MM.1S (cell line): ENCODE measurements around the gene BTNL8.

Experiments
- DNase-seq: peaks from one replicate; pipeline ENCODE4 v3.0.0-alpha.2; 2015
- H2AFZ ChIP-seq: fragments of 300-600 bp; sonication (generic); 2 replicates; pipeline ENCODE4 v1.6.0; 2016; ENCODE audit warnings: antibody characterized with exemption, low read length
- H3F3A ChIP-seq: fragments of 300-600 bp; sonication (generic); 2 replicates; pipeline ENCODE4 v1.6.1; 2016; ENCODE audit warnings: mild to moderate bottlenecking, antibody characterized with exemption, low read length, moderate library complexity, mixed read lengths; ENCODE audit not compliant: insufficient read depth
- H3K27ac ChIP-seq: fragments of 300-600 bp; sonication (generic); 2 replicates; pipeline ENCODE4 v1.5.1; 2016; ENCODE audit warnings: mild to moderate bottlenecking, low read length
- H3K27me3 ChIP-seq: fragments of 300-600 bp; sonication (generic); replicated peaks from 2 replicates; pipeline ENCODE4 v1.6.0; 2016; ENCODE audit warnings: low read length; ENCODE audit not compliant: insufficient read depth
- H3K36me3 ChIP-seq: fragments of 300-600 bp; sonication (generic); replicated peaks from 2 replicates; pipeline ENCODE4 v1.6.1; 2016; ENCODE audit warnings: mild to moderate bottlenecking, low read length, mixed read lengths; ENCODE audit not compliant: insufficient read depth
- H3K4me1 ChIP-seq: fragments of 300-600 bp; sonication (generic); 2 replicates; pipeline ENCODE4 v1.6.1; 2016; ENCODE audit warnings: low read length, mixed read lengths
- H3K4me2 ChIP-seq: fragments of 300-600 bp; sonication (generic); 2 replicates; pipeline ENCODE4 v1.6.0; 2016; ENCODE audit warnings: low read depth, low read length
- H3K4me3 ChIP-seq: fragments of 300-600 bp; sonication (generic); 2 replicates; pipeline ENCODE4 v1.5.1; 2016; ENCODE audit warnings: low read length, mixed read lengths
- H3K79me2 ChIP-seq: fragments of 300-600 bp; sonication (generic); 2 replicates; pipeline ENCODE4 v1.6.1; 2016; ENCODE audit warnings: mixed run types, low read length, mixed read lengths
- H3K9ac ChIP-seq: fragments of 300-600 bp; sonication (generic); 2 replicates; pipeline ENCODE4 v1.6.1; 2016; ENCODE audit warnings: low read length, mixed read lengths
- H3K9me2 ChIP-seq: fragments of 300-600 bp; sonication (generic); replicated peaks from 2 replicates; pipeline ENCODE4 v1.6.1; 2016; ENCODE audit warnings: mild to moderate bottlenecking, low read length, mixed read lengths; ENCODE audit not compliant: insufficient read depth
- H3K9me3 ChIP-seq: fragments of 300-600 bp; sonication (generic); replicated peaks from 2 replicates; pipeline ENCODE4 v1.6.1; 2016; ENCODE audit warnings: mild to moderate bottlenecking, low read length, mixed read lengths; ENCODE audit not compliant: insufficient read depth
- H4K20me1 ChIP-seq: fragments of 300-600 bp; sonication (generic); 2 replicates; pipeline ENCODE4 v1.6.1; 2016; ENCODE audit warnings: mild to moderate bottlenecking, low read length, moderate library complexity, mixed read lengths; ENCODE audit not compliant: insufficient read depth
- EZH2 ChIP-seq: fragments of 300-600 bp; sonication (generic); optimal IDR thresholded peaks from 2 replicates; pipeline ENCODE3; 2017; ENCODE audit warnings: low read depth, mild to moderate bottlenecking, antibody characterized with exemption, low read length, mixed read lengths
- EZH2phosphoT487 ChIP-seq: fragments of 300-600 bp; sonication (generic); IDR thresholded peaks from 2 replicates; pipeline ENCODE4 v1.6.1; 2018; ENCODE audit warnings: antibody characterized with exemption, low read length
- TF ChIP-seq, protein P1 (sequence below): fragments of 300-600 bp; sonication (generic); IDR thresholded peaks from 2 replicates; pipeline ENCODE4 v1.5.1; 2016; ENCODE audit warnings: antibody characterized with exemption, low read length, mixed read lengths

The BTNL8 gene

DNA sequence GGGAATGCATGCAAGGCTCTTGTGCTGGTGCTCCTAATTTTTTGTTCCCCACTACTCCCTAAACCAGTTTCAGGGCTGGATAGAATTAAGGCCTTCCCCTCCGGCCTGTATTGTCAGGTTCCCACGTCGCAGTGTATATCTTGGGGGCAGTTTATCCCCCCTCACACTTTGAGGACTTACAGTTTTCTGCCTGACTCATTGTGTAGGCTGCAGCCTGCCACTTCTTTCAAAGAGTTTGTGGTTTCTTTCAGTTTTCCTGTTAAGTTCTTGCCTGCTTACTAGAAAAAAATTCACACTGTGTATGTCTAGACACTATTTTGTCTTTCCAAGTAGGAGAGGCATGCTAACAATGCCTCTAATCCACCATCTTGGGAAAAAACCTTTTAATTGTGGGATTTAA is 61.2 kb downstream of the BTNL8 start:
- TF ChIP-seq EZH2: no peak
- TF ChIP-seq, protein P1, sequence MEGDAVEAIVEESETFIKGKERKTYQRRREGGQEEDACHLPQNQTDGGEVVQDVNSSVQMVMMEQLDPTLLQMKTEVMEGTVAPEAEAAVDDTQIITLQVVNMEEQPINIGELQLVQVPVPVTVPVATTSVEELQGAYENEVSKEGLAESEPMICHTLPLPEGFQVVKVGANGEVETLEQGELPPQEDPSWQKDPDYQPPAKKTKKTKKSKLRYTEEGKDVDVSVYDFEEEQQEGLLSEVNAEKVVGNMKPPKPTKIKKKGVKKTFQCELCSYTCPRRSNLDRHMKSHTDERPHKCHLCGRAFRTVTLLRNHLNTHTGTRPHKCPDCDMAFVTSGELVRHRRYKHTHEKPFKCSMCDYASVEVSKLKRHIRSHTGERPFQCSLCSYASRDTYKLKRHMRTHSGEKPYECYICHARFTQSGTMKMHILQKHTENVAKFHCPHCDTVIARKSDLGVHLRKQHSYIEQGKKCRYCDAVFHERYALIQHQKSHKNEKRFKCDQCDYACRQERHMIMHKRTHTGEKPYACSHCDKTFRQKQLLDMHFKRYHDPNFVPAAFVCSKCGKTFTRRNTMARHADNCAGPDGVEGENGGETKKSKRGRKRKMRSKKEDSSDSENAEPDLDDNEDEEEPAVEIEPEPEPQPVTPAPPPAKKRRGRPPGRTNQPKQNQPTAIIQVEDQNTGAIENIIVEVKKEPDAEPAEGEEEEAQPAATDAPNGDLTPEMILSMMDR: no peak
- Histone ChIP-seq H3K9me3 (no peaks in the 10 kb centered on the region), H4K20me1 (no peaks in the 10 kb centered on the region), H3K27ac (no peak overlapping the region), H3K27me3 (no peaks in the 10 kb centered on the region), H3K9me2 (no peaks in the 10 kb centered on the region), H3K36me3 (no peaks in the 10 kb centered on the region), H3F3A (no peaks in the 10 kb centered on the region), H2AFZ (no peak overlapping the region), H3K4me1 (no peaks in the 10 kb centered on the region), H3K79me2 (no peaks in the 10 kb centered on the region), H3K4me3 (no peak overlapping the region), H3K4me2 (no peak overlapping the region), H3K9ac (no peak overlapping the region)
- DNase-seq: no peak

DNA sequence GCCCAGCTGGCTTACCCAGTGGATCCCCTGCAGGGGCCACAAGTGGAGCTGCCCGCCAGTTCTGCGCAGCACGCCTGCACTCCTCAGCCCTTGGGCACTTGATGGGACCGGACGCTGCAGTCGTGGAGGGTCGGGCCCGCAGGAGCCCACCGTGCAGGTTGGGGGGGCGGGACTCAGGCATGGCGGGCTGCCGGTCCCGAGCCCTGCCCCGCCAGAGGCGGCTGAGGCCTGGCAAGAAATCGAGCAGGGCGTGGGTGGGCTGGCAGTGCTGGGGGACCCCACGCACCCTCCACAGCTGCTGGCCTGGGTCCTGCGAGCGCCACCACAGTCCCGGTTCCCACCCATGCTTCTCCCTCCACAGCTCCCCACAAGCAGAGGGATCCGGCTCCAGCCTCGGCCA is 70.4 kb downstream of the BTNL8 start:
- H3K36me3 ChIP-seq: no peaks in the 10 kb centered on the region
- DNase-seq: no peak
- no peaks in the 10 kb centered on the region for H3K9me2 ChIP-seq
- H3K4me2 ChIP-seq: no peak overlapping the region
- H3F3A ChIP-seq: no peaks in the 10 kb centered on the region
- no peak overlapping the region for H3K4me3 ChIP-seq
- H3K27ac ChIP-seq: no peak overlapping the region
- H3K27me3 ChIP-seq: no peaks in the 10 kb centered on the region
- TF ChIP-seq, protein P1: no peak
- TF ChIP-seq EZH2 (no peak), EZH2phosphoT487 (no peak)
- H3K79me2 ChIP-seq: no peaks in the 10 kb centered on the region
- no peaks in the 10 kb centered on the region for H4K20me1 ChIP-seq
- H3K9me3 ChIP-seq: no peaks in the 10 kb centered on the region
- no peak overlapping the region for H2AFZ ChIP-seq
- no peaks in the 10 kb centered on the region for H3K4me1 ChIP-seq
- H3K9ac ChIP-seq: no peak overlapping the region

DNA sequence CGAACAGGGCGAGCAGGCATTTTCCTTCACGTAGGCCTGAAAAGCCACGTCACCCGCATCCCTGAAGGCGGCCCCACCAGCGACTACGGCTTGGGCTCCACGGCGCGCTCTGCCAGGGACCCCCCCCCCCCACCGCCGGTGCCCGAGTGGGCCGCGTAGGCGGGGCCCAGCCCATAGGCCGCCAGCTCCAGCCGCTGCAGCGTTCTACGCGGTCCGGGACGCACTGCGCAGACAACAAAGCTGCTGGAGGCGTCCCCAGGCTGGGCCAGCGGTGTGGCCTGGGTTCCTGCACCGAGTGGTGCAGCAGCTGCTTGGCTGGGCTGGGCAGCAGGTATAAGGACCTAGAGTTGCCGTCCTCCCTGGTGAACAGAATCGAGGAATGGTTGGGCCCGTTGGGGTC is 71.4 kb downstream of the BTNL8 start:
- Histone ChIP-seq H3F3A (no peaks in the 10 kb centered on the region), H3K4me3 (no peak overlapping the region), H3K4me1 (no peaks in the 10 kb centered on the region), H2AFZ (no peak overlapping the region), H3K36me3 (no peaks in the 10 kb centered on the region), H3K27ac (no peak overlapping the region), H3K9me2 (no peaks in the 10 kb centered on the region), H3K9ac (no peak overlapping the region), H3K4me2 (no peak overlapping the region), H3K79me2 (no peaks in the 10 kb centered on the region), H3K27me3 (no peaks in the 10 kb centered on the region), H3K9me3 (no peaks in the 10 kb centered on the region), H4K20me1 (no peaks in the 10 kb centered on the region)
- no peak for TF ChIP-seq EZH2phosphoT487
- no peak for DNase-seq

DNA sequence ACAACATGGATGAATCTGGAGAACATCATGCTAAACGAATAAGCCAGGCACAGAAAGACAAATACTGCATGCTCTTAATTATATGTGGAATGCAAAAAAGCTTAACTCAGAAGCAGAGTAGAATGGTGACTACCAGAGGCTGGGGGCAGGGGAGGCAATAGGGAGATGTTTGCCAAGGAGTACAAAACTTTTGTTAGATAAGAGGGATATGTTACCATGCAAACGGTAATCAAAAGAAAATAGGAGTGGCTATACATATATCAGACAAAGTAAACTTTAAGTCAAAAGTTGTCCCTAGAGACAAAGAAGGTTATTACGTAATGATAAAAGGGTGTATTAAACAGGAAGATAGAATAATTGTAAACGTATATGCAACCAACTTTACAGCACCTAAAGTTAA is 71.9 kb downstream of the BTNL8 start:
- no peak for DNase-seq
- Histone ChIP-seq H3K4me2 (no peak overlapping the region), H3F3A (no peaks in the 10 kb centered on the region)

More for the DNA sequence above, 71.9 kb downstream of the BTNL8 start:
- no peaks in the 10 kb centered on the region for H3K9me2 ChIP-seq
- no peak overlapping the region for H3K27ac ChIP-seq
- no peak overlapping the region for H2AFZ ChIP-seq
- no peaks in the 10 kb centered on the region for H3K27me3 ChIP-seq
- no peaks in the 10 kb centered on the region for H3K9me3 ChIP-seq
- no peaks in the 10 kb centered on the region for H3K36me3 ChIP-seq
- no peaks in the 10 kb centered on the region for H3K4me1 ChIP-seq
- no peak overlapping the region for H3K9ac ChIP-seq
- H3K79me2 ChIP-seq: no peaks in the 10 kb centered on the region
- H4K20me1 ChIP-seq: no peaks in the 10 kb centered on the region
- no peak overlapping the region for H3K4me3 ChIP-seq
- TF ChIP-seq EZH2 (no peak), EZH2phosphoT487 (no peak)
- TF ChIP-seq, protein P1: no peak
